ENCODE data around the gene TXK.

- TF ChIP-seq CTCF (IDR thresholded peaks at IDR 0.05) (no peak), POLR2A (IDR thresholded peaks at IDR 0.05) (no peak)
Measured at GRCh38 chr4:48175328-48175727, 41.3 kb upstream of the TXK start.
